CD14-positive monocyte (primary cell): Measurements from ENCODE around the gene PCDHB6. TPM values are rescaled to one million over a fixed set of nuclear protein-coding genes. Genes with fewer than 3 reads are reported as not detected.
A peak's percentile ranks its signal among the peaks of the same experiment; 100 is the strongest.
"Not testable (repeated sequence)": the region's sequence is repeated elsewhere in the genome, so short reads cannot be mapped to it uniquely, and the experiment has no call there.

Source experiments
- DNase-seq, 3 donors: peaks; one replicate each; pipeline ENCODE4 v3.0.0-alpha.2; 2011 to 2022
- H2AFZ ChIP-seq: 2 replicates; pipeline ENCODE4 v1.6.0; 2012; ENCODE audit warnings: mild to moderate bottlenecking, low read depth, low read length, inconsistent platforms; ENCODE audit not compliant: insufficient read depth, poor library complexity, severe bottlenecking
- H3K27ac ChIP-seq, 2 donors: 1 replicate in 1 of 2; 2 replicates in 1 of 2; pipeline ENCODE4 v1.5.1; 2012 to 2013; ENCODE audit warnings: low read length in 2 of 2, control low read depth in 1 of 2, inconsistent platforms in 1 of 2, low read depth in 1 of 2, mild to moderate bottlenecking in 1 of 2
- H3K27me3 ChIP-seq, 2 donors: one replicate each; pipeline versions ENCODE4 v1.6.0 to v1.6.1; 2011 to 2013; ENCODE audit warnings: low read length in 2 of 2; ENCODE audit not compliant: control insufficient read depth in 2 of 2, insufficient read depth in 2 of 2
- H3K36me3 ChIP-seq, 2 donors: replicated peaks in 1 of 2; 1 replicate in 1 of 2; 2 replicates in 1 of 2; pipeline versions ENCODE4 v1.5.1 to v1.6.1; 2012 to 2013; ENCODE audit warnings: low read length in 2 of 2, control low read depth in 1 of 2, inconsistent platforms in 1 of 2, mild to moderate bottlenecking in 1 of 2; ENCODE audit not compliant: insufficient read depth in 2 of 2, control insufficient read depth in 1 of 2
- H3K4me1 ChIP-seq, 2 donors: 1 replicate in 1 of 2; 2 replicates in 1 of 2; pipeline versions ENCODE4 v1.5.1 to v1.6.1; 2012 to 2013; ENCODE audit warnings: low read length in 2 of 2, control low read depth in 1 of 2, inconsistent platforms in 1 of 2, mild to moderate bottlenecking in 1 of 2, moderate library complexity in 1 of 2; ENCODE audit not compliant: insufficient read depth in 2 of 2, control insufficient read depth in 1 of 2
- H3K4me2 ChIP-seq: replicated peaks from 2 replicates; pipeline ENCODE3; 2012; ENCODE audit warnings: low read length, moderate library complexity, mild to moderate bottlenecking; ENCODE audit not compliant: poor library complexity, severe bottlenecking; ENCODE audit errors: extremely low read depth
- H3K4me3 ChIP-seq, 3 experiments: fragments of 200-600 bp in 1 of 3; sonication (generic) in 1 of 3; replicated peaks in 1 of 3; 1 replicate in 2 of 3; 2 replicates in 1 of 3; pipeline ENCODE4 v1.5.1; 2011 to 2013; ENCODE audit warnings: low read length in 3 of 3, mild to moderate bottlenecking in 3 of 3, control low read depth in 2 of 3, low read depth in 2 of 3, inconsistent platforms in 1 of 3, moderate library complexity in 1 of 3
- H3K79me2 ChIP-seq: 2 replicates; pipeline ENCODE4 v1.6.0; 2012; ENCODE audit warnings: mild to moderate bottlenecking, control low read depth, inconsistent platforms, low read length, moderate library complexity; ENCODE audit not compliant: insufficient read depth
- H3K9ac ChIP-seq: 2 replicates; pipeline ENCODE4 v1.6.0; 2017; ENCODE audit warnings: low read length, mild to moderate bottlenecking; ENCODE audit not compliant: insufficient read depth, poor library complexity, severe bottlenecking
- H3K9me3 ChIP-seq, 2 donors: replicated peaks in 1 of 2; 1 replicate in 1 of 2; 2 replicates in 1 of 2; pipeline versions ENCODE4 v1.5.1 to v1.6.1; 2012 to 2013; ENCODE audit warnings: low read length in 2 of 2, control low read depth in 1 of 2; ENCODE audit not compliant: control insufficient read depth in 1 of 2, insufficient read depth in 1 of 2
- H4K20me1 ChIP-seq: 2 replicates; pipeline ENCODE4 v1.6.0; 2012; ENCODE audit warnings: mild to moderate bottlenecking, low read length, control low read depth, moderate library complexity; ENCODE audit not compliant: insufficient read depth
- H3K27ac Mint-ChIP-seq, 7 donors: one replicate each; pipeline ENCODE4 v1.8.0; 2020; ENCODE audit warnings: mild to moderate bottlenecking in 7 of 7, mixed read lengths in 7 of 7, moderate library complexity in 6 of 7, inconsistent platforms in 2 of 7
- H3K27me3 Mint-ChIP-seq, 3 donors: one replicate each; pipeline ENCODE4 v1.8.0; 2021 to 2022; ENCODE audit warnings: low read depth in 3 of 3, mild to moderate bottlenecking in 3 of 3, mixed read lengths in 3 of 3, moderate library complexity in 3 of 3, inconsistent platforms in 1 of 3
- H3K36me3 Mint-ChIP-seq, 2 donors: one replicate each; pipeline ENCODE4 v1.8.0; 2020; ENCODE audit warnings: mixed read lengths in 2 of 2, inconsistent platforms in 1 of 2, mild to moderate bottlenecking in 1 of 2
- H3K4me1 Mint-ChIP-seq: one replicate; pipeline ENCODE4 v1.8.0; 2020; ENCODE audit warnings: mild to moderate bottlenecking, mixed read lengths
- H3K4me3 Mint-ChIP-seq, 2 donors: one replicate each; pipeline ENCODE4 v1.8.0; 2020; ENCODE audit warnings: mild to moderate bottlenecking in 2 of 2, mixed read lengths in 2 of 2, moderate library complexity in 1 of 2
- H3K9me3 Mint-ChIP-seq, 7 donors: one replicate each; pipeline ENCODE4 v1.8.0; 2020 to 2022; ENCODE audit warnings: mixed read lengths in 7 of 7, mild to moderate bottlenecking in 6 of 7, moderate library complexity in 6 of 7, inconsistent platforms in 2 of 7
- WGBS: methylation state at CpG from one replicate; pipeline ENCODE4 v1.1.5; 2013; ENCODE audit warnings: missing lambda C conversion rate; ENCODE audit not compliant: insufficient coverage; 5-methylcytosine and 5-hydroxymethylcytosine counted together
- intact Hi-C, 2 donors: fragments of 100-400 bp; cut with micrococcal nuclease; formaldehyde crosslinking; loops; one replicate each; pipeline versions ENCODE4 v1.15.0 to v1.15.1; 2023
- polyA plus RNA-seq, 3 donors: library from polyadenylated mRNA; depleted of rRNA in 1 of 3; unstranded in 2 of 3; stranded (reverse) in 1 of 3; fragments of 300-500 nt in 2 of 3; fragments of >200 nt in 1 of 3; fragmentation: Illumina TruSeq in 2 of 3; gene quantifications; 1 replicate in 2 of 3; 2 replicates in 1 of 3; pipeline ENCODE4 v1.2.3, GENCODE V29; 2012 to 2021
- TF ChIP-seq, protein P1 (sequence below): fragments of 200-600 bp; IDR thresholded peaks from one replicate; pipeline ENCODE4 v1.8.0; 2022; ENCODE audit warnings: antibody characterized with exemption, mild to moderate bottlenecking

PCDHB6 gene
- polyA plus RNA-seq, 3 donors: not detected

DNA sequence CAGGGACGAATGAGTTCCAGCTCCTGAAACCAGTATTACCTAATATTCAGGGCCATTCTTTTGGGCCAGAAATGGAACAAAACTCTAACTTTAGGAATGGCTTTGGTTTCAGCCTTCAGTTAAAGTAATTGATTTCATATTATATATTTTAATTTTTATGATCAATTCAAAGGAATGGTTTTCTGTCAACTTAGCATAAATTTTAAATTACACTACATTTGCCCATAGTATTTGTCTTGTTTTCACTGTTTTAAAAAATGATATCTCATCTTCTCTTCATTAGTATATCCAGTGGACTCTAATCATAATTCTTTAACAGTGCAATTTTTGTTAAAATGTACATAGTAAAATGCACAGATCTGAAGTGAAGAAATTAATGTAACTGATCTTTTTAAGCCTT lies 30.5 kb downstream of the PCDHB6 start:
- Mint-ChIP-seq H3K27me3 (peaks cover 4 to 29% (median 12%) of the 10 kb centered on the region in 3 donors), H3K36me3 (no peaks in the 10 kb centered on the region), H3K4me3 (no peak overlapping the region), H3K9me3 (peaks cover 12 to 37% (median 32%) of the 10 kb centered on the region in 7 donors), H3K4me1 (no peaks in the 10 kb centered on the region), H3K27ac (no peak overlapping the region)
- Histone ChIP-seq H3K27ac (no peak overlapping the region), H3K9me3 (peaks cover 43 to 55% of the 10 kb centered on the region in 2 donors), H3K4me1 (no peaks in the 10 kb centered on the region), H4K20me1 (no peaks in the 10 kb centered on the region), H3K36me3 (no peaks in the 10 kb centered on the region), H3K9ac (no peak overlapping the region), H3K79me2 (no peaks in the 10 kb centered on the region), H2AFZ (no peak overlapping the region), H3K4me3 (no peak overlapping the region), H3K4me2 (no peak overlapping the region), H3K27me3 (peaks cover 8 to 20% of the 10 kb centered on the region in 2 donors)
- TF ChIP-seq, protein P1, sequence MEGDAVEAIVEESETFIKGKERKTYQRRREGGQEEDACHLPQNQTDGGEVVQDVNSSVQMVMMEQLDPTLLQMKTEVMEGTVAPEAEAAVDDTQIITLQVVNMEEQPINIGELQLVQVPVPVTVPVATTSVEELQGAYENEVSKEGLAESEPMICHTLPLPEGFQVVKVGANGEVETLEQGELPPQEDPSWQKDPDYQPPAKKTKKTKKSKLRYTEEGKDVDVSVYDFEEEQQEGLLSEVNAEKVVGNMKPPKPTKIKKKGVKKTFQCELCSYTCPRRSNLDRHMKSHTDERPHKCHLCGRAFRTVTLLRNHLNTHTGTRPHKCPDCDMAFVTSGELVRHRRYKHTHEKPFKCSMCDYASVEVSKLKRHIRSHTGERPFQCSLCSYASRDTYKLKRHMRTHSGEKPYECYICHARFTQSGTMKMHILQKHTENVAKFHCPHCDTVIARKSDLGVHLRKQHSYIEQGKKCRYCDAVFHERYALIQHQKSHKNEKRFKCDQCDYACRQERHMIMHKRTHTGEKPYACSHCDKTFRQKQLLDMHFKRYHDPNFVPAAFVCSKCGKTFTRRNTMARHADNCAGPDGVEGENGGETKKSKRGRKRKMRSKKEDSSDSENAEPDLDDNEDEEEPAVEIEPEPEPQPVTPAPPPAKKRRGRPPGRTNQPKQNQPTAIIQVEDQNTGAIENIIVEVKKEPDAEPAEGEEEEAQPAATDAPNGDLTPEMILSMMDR: no peak
- no CpG with 5 or more reads among the region's 1 CpG for WGBS
- intact Hi-C loops: no loop called here
- no peak for DNase-seq

DNA sequence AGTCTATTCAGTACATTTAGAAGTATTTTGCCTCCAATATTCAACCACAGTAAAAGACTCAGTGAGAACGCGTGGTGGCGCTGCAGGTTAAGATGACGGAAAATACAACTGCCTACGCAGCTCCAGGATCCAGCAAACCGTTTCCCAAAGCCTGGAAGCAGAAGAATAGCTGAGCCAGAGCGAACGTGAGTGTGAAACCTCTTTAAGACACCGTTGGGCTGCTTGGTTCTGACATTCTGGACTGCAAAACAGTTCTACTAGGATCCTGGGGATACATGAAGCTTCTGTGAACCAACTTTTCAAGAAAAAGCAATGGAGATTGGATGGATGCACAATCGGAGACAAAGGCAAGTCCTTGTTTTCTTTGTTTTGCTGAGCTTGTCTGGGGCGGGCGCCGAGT lies 32.4 kb downstream of the PCDHB6 start, which contains the start of gene PCDHB16:
PCDHB16 (plus strand) TSS at position 140 of the 400 bp plus-strand sequence; CDS start at position 313, 173 bp downstream.
- H4K20me1 ChIP-seq: no peaks in the 10 kb centered on the region
- H3K9ac ChIP-seq: no peak within 1 kb of the TSS
- H3K4me1 ChIP-seq: no peaks in the 10 kb centered on the region
- TF ChIP-seq, protein P1: no peak
- intact Hi-C loops: no loop called here
- no peaks in the 10 kb centered on the region for H3K36me3 ChIP-seq
- H3K4me2 ChIP-seq: no peak within 1 kb of the TSS
- H3K9me3 Mint-ChIP-seq: peaks cover 12 to 45% (median 37%) of the 10 kb centered on the region in 7 donors
- DNase-seq: no peak
- no peaks in the 10 kb centered on the region for H3K79me2 ChIP-seq
- no peak within 1 kb of the TSS for H3K27ac ChIP-seq
- H3K4me3 ChIP-seq: no peak within 1 kb of the TSS
- peaks cover 4 to 30% (median 14%) of the 10 kb centered on the region in 3 donors for H3K27me3 Mint-ChIP-seq
- WGBS: 17% methylated on average over 13 of the region's 13 CpGs
- peaks cover 6 to 22% of the 10 kb centered on the region in 2 donors for H3K27me3 ChIP-seq
- peaks cover 46 to 53% of the 10 kb centered on the region in 2 donors for H3K9me3 ChIP-seq
- no peak within 1 kb of the TSS for H3K4me3 Mint-ChIP-seq
- H3K4me1 Mint-ChIP-seq: no peaks in the 10 kb centered on the region
- no peak within 1 kb of the TSS for H2AFZ ChIP-seq
- no peak within 1 kb of the TSS for H3K27ac Mint-ChIP-seq
- no peaks in the 10 kb centered on the region for H3K36me3 Mint-ChIP-seq

DNA sequence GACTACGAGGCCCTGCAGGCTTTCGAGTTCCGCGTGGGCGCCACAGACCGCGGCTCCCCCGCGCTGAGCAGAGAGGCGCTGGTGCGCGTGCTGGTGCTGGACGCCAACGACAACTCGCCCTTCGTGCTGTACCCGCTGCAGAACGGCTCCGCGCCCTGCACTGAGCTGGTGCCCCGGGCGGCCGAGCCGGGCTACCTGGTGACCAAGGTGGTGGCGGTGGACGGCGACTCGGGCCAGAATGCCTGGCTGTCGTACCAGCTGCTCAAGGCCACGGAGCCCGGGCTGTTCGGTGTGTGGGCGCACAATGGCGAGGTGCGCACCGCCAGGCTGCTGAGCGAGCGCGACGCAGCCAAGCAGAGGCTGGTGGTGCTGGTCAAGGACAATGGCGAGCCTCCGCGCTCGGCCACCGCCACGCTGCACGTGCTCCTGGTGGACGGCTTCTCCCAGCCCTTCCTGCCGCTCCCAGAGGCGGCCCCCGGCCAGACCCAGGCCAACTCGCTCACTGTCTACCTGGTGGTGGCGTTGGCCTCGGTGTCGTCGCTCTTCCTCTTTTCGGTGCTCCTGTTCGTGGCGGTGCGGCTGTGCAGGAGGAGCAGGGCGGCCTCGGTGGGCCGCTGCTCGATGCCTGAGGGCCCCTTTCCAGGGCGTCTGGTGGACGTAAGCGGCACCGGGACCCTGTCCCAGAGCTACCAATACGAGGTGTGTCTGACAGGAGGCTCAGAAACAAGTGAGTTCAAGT lies 34.4 kb downstream of the PCDHB6 start:
- H3K27ac Mint-ChIP-seq, H3K27ac ChIP-seq, H3K36me3 ChIP-seq, DNase-seq, H4K20me1 ChIP-seq, H3K4me1 ChIP-seq, H3K4me1 Mint-ChIP-seq, H3K4me3 ChIP-seq, H2AFZ ChIP-seq, H3K9ac ChIP-seq, H3K36me3 Mint-ChIP-seq, H3K79me2 ChIP-seq, intact Hi-C loops, H3K4me2 ChIP-seq: not testable (repeated sequence)
- Mint-ChIP-seq H3K27me3 (peaks cover 11 to 45% (median 28%) of the 10 kb centered on the region in 3 donors), H3K9me3 (peaks cover 16 to 58% (median 50%) of the 10 kb centered on the region in 7 donors), H3K4me3 (peak overlapping the region in 1 of 2 donors; percentile 57)
- peaks cover 0 to 29% of the 10 kb centered on the region in 2 donors for H3K27me3 ChIP-seq
- 30% methylated on average over 27 of the region's 69 CpGs for WGBS
- H3K9me3 ChIP-seq: peaks cover 43 to 47% of the 10 kb centered on the region in 2 donors
